ENCODE results near the gene SELENOH.

Gene SELENOH

DNA sequence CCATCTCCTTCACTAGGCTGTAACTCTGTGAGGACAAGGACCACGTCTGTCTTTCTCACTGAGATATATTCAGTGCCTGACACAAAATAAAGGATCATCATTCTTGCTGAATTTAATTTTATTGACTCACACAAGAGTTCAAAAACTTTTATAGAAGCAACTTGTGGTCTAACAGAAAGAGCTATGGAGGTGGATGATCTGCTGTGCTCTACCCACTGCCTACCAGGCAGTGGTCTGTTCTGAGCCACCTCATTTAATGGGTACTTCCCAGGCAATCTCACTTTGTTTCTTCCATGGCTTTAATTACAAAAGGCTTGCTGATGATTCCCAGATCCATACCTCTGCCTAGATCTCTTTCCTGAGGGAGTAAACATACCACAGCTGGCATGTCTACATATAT, 5.6 kb downstream of the SELENOH start:
- no peak for TF ChIP-seq CTCF (conservative IDR thresholded peaks at IDR 0.05; ENCODE audit: control insufficient read depth, insufficient read depth, low read depth, low read length)

DNA sequence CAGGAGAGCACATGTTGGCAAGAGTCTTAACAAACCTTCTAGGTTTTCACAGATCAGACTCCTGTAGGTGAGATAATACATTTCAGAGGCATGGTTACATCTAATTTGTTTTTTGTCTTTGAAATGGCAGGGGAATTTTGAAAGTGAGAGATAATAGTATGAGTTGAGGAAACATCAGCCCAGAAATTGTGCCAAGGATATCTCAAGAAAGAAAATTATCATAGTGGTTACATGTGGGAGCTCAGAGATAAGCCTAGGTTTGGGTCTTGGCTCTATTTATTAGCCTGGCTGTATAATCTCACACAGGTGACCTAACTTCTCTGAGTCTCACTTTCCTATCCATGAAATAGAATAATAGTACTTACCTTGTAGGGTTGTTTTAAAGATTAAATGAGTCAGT, 9.9 kb downstream of the SELENOH start:
- DNase-seq (ENCODE audit: low read depth), result no peak
- no peak for TF ChIP-seq CTCF (conservative IDR thresholded peaks at IDR 0.05; ENCODE audit: control insufficient read depth, insufficient read depth, low read depth, low read length)
- no peak overlapping the region for H3K4me3 ChIP-seq (ENCODE audit: control insufficient read depth, low read depth, low read length)

More for the DNA sequence above, 5.6 kb downstream of the SELENOH start:
- DNase-seq (ENCODE audit: low read depth), result no peak
- H3K4me3 ChIP-seq (ENCODE audit: control insufficient read depth, low read depth, low read length), result no peak overlapping the region

GRCh38 chr11:57751676-57752253, 10.5 kb downstream of the SELENOH start, which contains the start of gene BTBD18:
Gene BTBD18, minus strand, starts transcription at chr11:57751819. Its CDS starts 631 bp downstream, at chr11:57751188.
- DNase-seq (ENCODE audit: low read depth), result peak; percentile 60
- no peak within 1 kb of the TSS for H3K4me3 ChIP-seq (ENCODE audit: control insufficient read depth, low read depth, low read length)
- TF ChIP-seq CTCF (conservative IDR thresholded peaks at IDR 0.05; ENCODE audit: control insufficient read depth, insufficient read depth, low read depth, low read length), result peak; percentile 54

DNA sequence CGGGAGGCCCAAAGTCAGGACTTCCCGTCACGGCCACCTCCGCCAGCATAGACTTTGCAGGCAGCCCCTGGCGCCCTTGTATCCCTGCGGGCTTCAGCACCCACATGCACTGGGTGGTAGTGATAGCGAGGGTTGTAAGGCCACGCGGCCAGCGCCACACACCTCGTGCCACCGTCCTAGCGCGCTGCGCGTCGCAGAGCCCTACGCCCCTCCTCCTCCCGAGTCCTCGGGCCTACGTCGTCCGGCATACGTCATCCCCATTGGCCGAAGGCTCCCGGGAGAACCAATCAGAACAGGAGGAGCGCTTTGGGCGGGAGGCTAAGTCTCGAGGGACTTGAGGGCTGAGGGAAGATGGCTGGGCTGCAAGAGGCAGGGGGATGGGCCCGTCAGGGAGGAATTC, 11.7 kb downstream of the SELENOH start:
- no peak for TF ChIP-seq CTCF (conservative IDR thresholded peaks at IDR 0.05; ENCODE audit: control insufficient read depth, insufficient read depth, low read depth, low read length)
- no peak overlapping the region for H3K4me3 ChIP-seq (ENCODE audit: control insufficient read depth, low read depth, low read length)
- DNase-seq (ENCODE audit: low read depth), result no peak

DNA sequence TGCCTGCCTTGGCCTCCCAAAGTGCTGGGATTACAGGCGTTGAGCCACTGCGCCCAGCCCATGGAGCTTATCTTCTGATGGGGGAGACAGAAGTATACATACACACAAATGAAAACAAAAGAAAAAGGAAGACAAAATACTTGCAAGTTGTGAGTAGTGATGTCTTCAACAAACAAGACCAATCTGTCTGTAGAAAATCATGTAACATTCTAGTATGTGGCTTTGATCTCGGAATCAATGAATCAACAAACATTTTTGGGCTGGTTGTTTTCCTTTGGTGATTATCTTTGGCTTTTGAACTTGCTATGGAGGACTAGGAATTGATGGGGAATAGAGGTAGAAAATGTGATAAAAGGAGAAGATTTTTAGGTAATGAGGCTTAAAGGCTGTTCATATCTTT, 16.9 kb downstream of the SELENOH start:
- no peak overlapping the region for H3K4me3 ChIP-seq (ENCODE audit: control insufficient read depth, low read depth, low read length)
- DNase-seq (ENCODE audit: low read depth), result no peak
- no peak for TF ChIP-seq CTCF (conservative IDR thresholded peaks at IDR 0.05; ENCODE audit: control insufficient read depth, insufficient read depth, low read depth, low read length)

DNA sequence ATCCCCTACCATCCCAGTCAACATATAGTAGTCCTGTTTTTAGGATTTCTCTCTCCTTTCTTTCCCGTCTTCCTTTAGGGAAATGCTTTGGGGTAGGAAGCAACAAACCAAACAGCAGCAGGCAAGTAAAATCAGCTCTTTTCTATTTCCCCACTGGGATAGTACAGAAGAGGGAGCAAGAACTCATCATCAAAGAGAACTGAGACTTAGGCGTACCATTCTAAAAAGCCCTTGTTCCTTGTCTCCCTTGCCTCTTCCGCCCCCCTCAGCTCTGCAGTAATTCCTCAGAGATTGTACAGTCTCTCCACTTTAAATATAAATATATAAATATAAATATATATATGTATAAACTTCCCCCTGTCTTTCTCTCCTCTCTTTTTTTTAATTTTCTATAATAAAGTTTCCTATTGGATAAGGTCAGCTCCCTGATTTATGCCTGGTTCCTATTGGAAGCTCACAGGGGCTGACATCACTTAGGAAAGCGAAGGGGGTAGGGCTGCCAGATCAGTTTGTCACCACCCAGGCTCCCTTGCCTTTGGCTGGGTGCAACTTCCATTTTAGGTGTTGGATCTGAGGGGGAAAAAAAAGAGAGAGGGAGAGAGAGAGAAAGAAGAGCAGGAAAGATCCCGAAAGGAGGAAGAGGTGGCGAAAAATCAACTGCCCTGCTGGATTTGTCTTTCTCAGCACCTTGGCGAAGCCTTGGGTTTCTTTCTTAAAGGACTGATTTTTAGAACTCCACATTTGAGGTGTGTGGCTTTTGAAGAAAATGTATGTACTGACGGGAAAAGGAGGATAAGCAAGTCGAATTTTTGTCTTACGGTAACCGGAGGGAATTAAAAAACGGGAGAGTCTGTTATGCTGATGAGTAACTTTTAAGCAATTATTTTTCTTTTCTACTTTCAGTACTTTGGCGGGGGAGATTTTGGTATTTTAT, 20.3 kb downstream of the SELENOH start, which contains the start of gene CTNND1:
Gene CTNND1, plus strand, starts transcription at position 502 of the 934 bp plus-strand sequence. CDS start 29,677 bp downstream, outside the sequence.
- DNase-seq (ENCODE audit: low read depth), result peak; percentile 98
- no peak for TF ChIP-seq CTCF (conservative IDR thresholded peaks at IDR 0.05; ENCODE audit: control insufficient read depth, insufficient read depth, low read depth, low read length)
- H3K4me3 ChIP-seq (ENCODE audit: control insufficient read depth, low read depth, low read length), result peak within 1 kb of the TSS; percentile 96
